HepG2 (cell line): Measurements from ENCODE around the gene OSBP. TPM values are rescaled to one million over a fixed set of nuclear protein-coding genes. Genes with fewer than 3 reads are reported as not detected.

Experiments
- AGO2 ChIP-seq: fragments of 200-400 bp; formaldehyde crosslinking; optimal IDR thresholded peaks from 2 replicates; pipeline ENCODE3; 2017; ENCODE audit warnings: mild to moderate bottlenecking, low read depth, low read length, moderate library complexity
- ARID4A ChIP-seq: sonication (generic); formaldehyde crosslinking; IDR thresholded peaks from 2 replicates; pipeline ENCODE4 v1.5.0; 2020; ENCODE audit warnings: mild to moderate bottlenecking, missing genetic modification reagents, borderline replicate concordance
- EED ChIP-seq: sonication (generic); formaldehyde crosslinking; IDR thresholded peaks from 2 replicates; pipeline ENCODE4 v1.5.0; 2020; ENCODE audit warnings: mild to moderate bottlenecking, missing genetic modification reagents
- KDM2A ChIP-seq: sonication (generic); formaldehyde crosslinking; IDR thresholded peaks from 2 replicates; pipeline ENCODE4 v1.4.0; 2020; ENCODE audit warnings: low read depth, missing genetic modification reagents, borderline replicate concordance
- MLXIP ChIP-seq: sonication (generic); formaldehyde crosslinking; IDR thresholded peaks from 2 replicates; pipeline ENCODE4 v1.9.0; 2021; ENCODE audit warnings: missing genetic modification reagents, borderline replicate concordance
- NR2C2 ChIP-seq: sonication (generic); formaldehyde crosslinking; IDR thresholded peaks from 2 replicates; pipeline ENCODE4 v1.4.0; 2020; ENCODE audit warnings: missing genetic modification reagents, mild to moderate bottlenecking, moderate library complexity, borderline replicate concordance
- POLR2A ChIP-seq, 2 experiments: IDR thresholded peaks; 2 replicates each; pipeline ENCODE4 v1.6.1; 2011; ENCODE audit warnings: low read depth in 2 of 2, low read length in 2 of 2, mild to moderate bottlenecking in 1 of 2, moderate library complexity in 1 of 2; ENCODE audit not compliant: insufficient read depth in 1 of 2
- SIN3A ChIP-seq: IDR thresholded peaks from 2 replicates; pipeline ENCODE4 v1.6.1; 2011; ENCODE audit warnings: low read depth, mild to moderate bottlenecking, control low read depth, low read length, borderline replicate concordance
- ZEB1 ChIP-seq: IDR thresholded peaks from 2 replicates; pipeline ENCODE4 v1.6.1; 2012; ENCODE audit warnings: mild to moderate bottlenecking, low read depth, inconsistent platforms; ENCODE audit not compliant: insufficient replicate concordance
- ZNF674 ChIP-seq: sonication (generic); formaldehyde crosslinking; IDR thresholded peaks from 2 replicates; pipeline ENCODE4 v1.5.0; 2020; ENCODE audit warnings: low read depth, mild to moderate bottlenecking, missing genetic modification reagents
- ZNF687 ChIP-seq: sonication (generic); formaldehyde crosslinking; IDR thresholded peaks from 2 replicates; pipeline ENCODE4 v1.5.1; 2020; ENCODE audit warnings: mild to moderate bottlenecking, missing genetic modification reagents, moderate library complexity
- ZNF788 ChIP-seq: sonication (generic); formaldehyde crosslinking; IDR thresholded peaks from 2 replicates; pipeline ENCODE4 v1.5.0; 2020; ENCODE audit warnings: mild to moderate bottlenecking, missing genetic modification reagents, borderline replicate concordance
- polyA plus RNA-seq, 8 experiments: library from polyadenylated mRNA; depleted of rRNA in 3 of 8; stranded (reverse) in 7 of 8; unstranded in 1 of 8; fragments of >200 nt; fragmentation: Illumina TruSeq in 4 of 8; extraction: Trizol in 4 of 8; gene quantifications; 2 replicates each; pipeline versions ENCODE4 v1.2.1 to v1.2.3, GENCODE V29; 2011 to 2016; ENCODE audit warnings: low read depth in 4 of 8, missing spikeins in 1 of 8, mixed read lengths in 1 of 8; ENCODE audit not compliant: insufficient read depth in 1 of 8
- total RNA-seq, 5 experiments: library from RNA; depleted of rRNA; stranded (reverse); fragments of >200 nt; fragmentation: Illumina TruSeq; extraction: Trizol; gene quantifications; 2 replicates each; pipeline ENCODE4 v1.2.3, GENCODE V29; 2016; ENCODE audit warnings: low read depth in 1 of 5
- TF ChIP-seq, protein P1 (sequence below): sonication (generic); formaldehyde crosslinking; IDR thresholded peaks from 2 replicates; pipeline ENCODE4 v1.8.1; 2023; ENCODE audit warnings: missing genetic modification reagents, mild to moderate bottlenecking, borderline replicate concordance

OSBP gene
- total and polyA plus RNA-seq, 2 of the 13 experiments (the other 11 are each of a cell fraction or from before 2014, with no cell fraction given) = 12.1 to 13.5 TPM

DNA sequence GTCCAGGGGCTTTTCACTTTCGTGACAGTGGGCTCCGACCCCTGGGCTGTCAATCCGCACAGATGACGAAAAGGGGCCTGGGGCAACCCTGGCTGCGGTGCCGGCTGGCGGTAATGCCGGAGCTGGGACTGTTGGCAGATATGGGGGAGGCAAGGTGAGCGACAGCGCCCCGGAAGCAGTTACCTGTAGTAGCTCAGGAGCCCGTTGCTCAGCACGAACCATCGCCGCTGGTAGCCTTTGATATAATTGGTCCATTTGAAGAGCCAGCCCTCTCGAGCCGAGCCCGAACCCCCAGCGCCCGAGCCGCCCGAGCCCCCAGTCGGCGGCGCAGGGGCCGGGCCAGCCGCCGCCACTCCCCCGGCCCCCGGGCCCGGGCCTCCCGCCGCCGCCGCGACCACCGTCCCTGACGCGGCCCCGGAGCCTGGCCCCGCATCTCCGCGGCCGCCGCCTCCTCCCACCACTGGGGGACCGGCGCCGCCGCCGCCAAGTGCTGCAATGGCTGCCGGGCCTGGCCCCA, 396 bp downstream of the OSBP start (continued):
- TF ChIP-seq MLXIP (CRISPR knock-in tag) (no peak), ZNF788 (0 out of 2 replicates have a peak, but pooled peaks have one; percentile 36), ZEB1 (peak; percentile 94), ARID4A (peak; percentile 16; the same call in 1 of the 2 replicates), AGO2 (peak; percentile 75), POLR2A (IDR thresholded peaks at IDR 0.05; ENCODE audit: insufficient read depth in 1 of 2, low read depth in 2 of 2, low read length in 2 of 2) (peak in 1 of 2 experiments; percentile 18; a peak in 1 of 4 replicates), SIN3A (no peak), ZNF674 (CRISPR knock-in tag) (0 out of 2 replicates have a peak, but pooled peaks have one; percentile 76), KDM2A (CRISPR knock-in tag) (peak; percentile 34; the same call in 1 of the 2 replicates), ZNF687 (CRISPR knock-in tag) (peak; percentile 70), NR2C2 (CRISPR knock-in tag) (peak; percentile 97), EED (CRISPR knock-in tag) (0 out of 2 replicates have a peak, but pooled peaks have one; percentile 58)
- TF ChIP-seq, protein P1, sequence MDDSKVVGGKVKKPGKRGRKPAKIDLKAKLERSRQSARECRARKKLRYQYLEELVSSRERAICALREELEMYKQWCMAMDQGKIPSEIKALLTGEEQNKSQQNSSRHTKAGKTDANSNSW (CRISPR knock-in tag) = no peak
